Kidney (tissue), 14 donors: ENCODE results near the gene AEBP1. TPM values are rescaled to one million over a fixed set of nuclear protein-coding genes. Genes with fewer than 3 reads are reported as not detected.

ENCODE experiments used
- DNase-seq, 5 donors: peaks; one replicate each; pipeline ENCODE4 v3.0.0-alpha.2; 2013 to 2020
- FAIRE-seq: peaks from 2 replicates; lab custom pipeline; 2012; peaks lifted over from hg19 to GRCh38; lab: Jason Lieb, UNC
- H3K27ac ChIP-seq, 2 donors: one replicate each; pipeline ENCODE4 v1.7.0; 2013; ENCODE audit warnings: low read depth in 2 of 2, low read length in 2 of 2, inconsistent platforms in 1 of 2
- H3K27me3 ChIP-seq: one replicate; pipeline ENCODE4 v1.7.1; 2013; ENCODE audit warnings: low read length, inconsistent platforms; ENCODE audit not compliant: control insufficient read depth, insufficient read depth
- H3K36me3 ChIP-seq, 3 donors: one replicate each; pipeline versions ENCODE4 v1.7.0 to v1.7.1; 2013; ENCODE audit warnings: low read length in 3 of 3, control low read depth in 1 of 3, inconsistent platforms in 1 of 3; ENCODE audit not compliant: insufficient read depth in 3 of 3, control insufficient read depth in 2 of 3
- H3K4me1 ChIP-seq, 3 donors: one replicate each; pipeline versions ENCODE4 v1.7.0 to v1.7.1; 2013; ENCODE audit warnings: low read length in 3 of 3, inconsistent platforms in 1 of 3, low read depth in 1 of 3; ENCODE audit not compliant: control insufficient read depth in 2 of 3, insufficient read depth in 2 of 3
- H3K4me3 ChIP-seq, 3 donors: one replicate each; pipeline versions ENCODE4 v1.7.0 to v1.8.1; 2013; ENCODE audit warnings: low read length in 3 of 3, control low read depth in 1 of 3, inconsistent platforms in 1 of 3
- H3K9ac ChIP-seq, 3 donors: one replicate each; pipeline versions ENCODE4 v1.7.0 to v1.7.1; 2013; ENCODE audit warnings: low read length in 3 of 3, control low read depth in 1 of 3, inconsistent platforms in 1 of 3
- H3K9me3 ChIP-seq, 3 donors: one replicate each; pipeline versions ENCODE4 v1.7.0 to v1.7.1; 2013; ENCODE audit warnings: low read length in 3 of 3, control low read depth in 1 of 3, inconsistent platforms in 1 of 3; ENCODE audit not compliant: control insufficient read depth in 2 of 3, insufficient read depth in 1 of 3
- CTCF ChIP-seq: IDR thresholded peaks from 3 replicates; pipeline ENCODE4 v1.5.1; 2012; ENCODE audit warnings: mild to moderate bottlenecking, moderate library complexity, borderline replicate concordance; ENCODE audit not compliant: insufficient read depth; ENCODE audit errors: extremely low read depth
- intact Hi-C: fragments of 100-400 bp; cut with DNase I; formaldehyde crosslinking; loops from one replicate; pipeline ENCODE4 v1.11.1; 2022
- polyA plus RNA-seq: library from polyadenylated mRNA; stranded (reverse); fragments of 350-450 nt; fragmentation: Illumina TruSeq; extraction: RNeasy Lipid Tissue Mini Kit (QIAGEN cat#74804); gene quantifications from one replicate; pipeline ENCODE4 v1.2.3, GENCODE V29; 2014; ENCODE audit warnings: low read depth, low replicate concordance; ENCODE audit not compliant: insufficient read depth
- total RNA-seq: library from RNA; stranded (reverse); fragmentation: NEBNext Ultra II Directional; extraction: Animal tissue kit (Norgen Biotek cat#: 25700); gene quantifications from one replicate; pipeline ENCODE4 v1.2.1, GENCODE V29; 2021
- donor health status: control.
- donor health status: control.
- donor health status: control.
- donor health status: control.
- donor health status: control.
- donor health status: DM: yes; HTN: yes; CAD: no.
- donor health status: Normal renal cell carcinoma (clear cell type).

The AEBP1 gene
- total and polyA plus RNA-seq, 2 donors from 2014 or later = 89.4 to 164 TPM

- DNase-seq = peak in 1 of 5 donors; percentile 8
- no peak for TF ChIP-seq CTCF
- no peaks in the 10 kb centered on the region for H3K9me3 ChIP-seq
- no peak overlapping the region for H3K4me3 ChIP-seq
- no peak for FAIRE-seq
- no peak overlapping the region for H3K27ac ChIP-seq
- intact Hi-C loops = no loop called here
- H3K4me1 ChIP-seq = no peaks in the 10 kb centered on the region
- no peaks in the 10 kb centered on the region for H3K27me3 ChIP-seq
- no peaks in the 10 kb centered on the region for H3K36me3 ChIP-seq
- no peak overlapping the region for H3K9ac ChIP-seq
Measured at GRCh38 chr7:44133295-44133694, 29.1 kb downstream of the AEBP1 start.

GRCh38 chr7:44134943-44135628 is 30.9 kb downstream of the AEBP1 start:
- H3K9ac ChIP-seq = no peak overlapping the region
- H3K36me3 ChIP-seq = no peaks in the 10 kb centered on the region
- intact Hi-C loops = no loop called here
- no peaks in the 10 kb centered on the region for H3K4me1 ChIP-seq
- no peak overlapping the region for H3K27ac ChIP-seq
- H3K27me3 ChIP-seq = no peaks in the 10 kb centered on the region
- no peak for FAIRE-seq
- H3K4me3 ChIP-seq = no peak overlapping the region
- no peak for TF ChIP-seq CTCF
- peak in 2 of 5 donors; percentile 10 to 38 for DNase-seq
- H3K9me3 ChIP-seq = no peaks in the 10 kb centered on the region

- no peak overlapping the region for H3K9ac ChIP-seq
- no peaks in the 10 kb centered on the region for H3K27me3 ChIP-seq
- H3K4me1 ChIP-seq = no peaks in the 10 kb centered on the region
- H3K9me3 ChIP-seq = no peaks in the 10 kb centered on the region
- H3K36me3 ChIP-seq = no peaks in the 10 kb centered on the region
- intact Hi-C loops = no loop called here
- TF ChIP-seq CTCF = no peak
- DNase-seq (no peak), FAIRE-seq (no peak)
- H3K27ac ChIP-seq = no peak overlapping the region
- H3K4me3 ChIP-seq = no peak overlapping the region
Measured at GRCh38 chr7:44136731-44137130, 32.6 kb downstream of the AEBP1 start.
